ENCODE results near the gene DGKK.

DNA sequence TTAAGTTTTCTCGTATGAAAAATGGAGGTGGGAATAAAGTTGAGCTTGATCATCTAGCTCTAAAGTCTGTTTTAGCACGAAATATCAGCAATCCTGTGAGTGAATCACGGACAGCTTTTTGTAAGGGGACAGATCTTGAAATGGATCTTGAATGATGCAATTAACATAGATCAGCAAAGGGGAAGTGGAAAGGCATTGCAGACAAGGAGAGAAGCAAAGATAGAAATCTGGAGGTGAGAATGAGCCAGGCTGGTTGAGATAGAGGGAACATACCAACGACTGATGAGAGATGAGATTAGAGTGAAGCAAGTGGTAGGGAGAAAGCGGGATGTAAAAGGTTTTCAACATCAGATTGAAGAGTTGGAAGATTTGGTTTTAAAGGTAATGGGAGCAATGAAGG, 4.6 kb upstream of the DGKK start:
- no peak for TF ChIP-seq EZH2 (IDR thresholded peaks at IDR 0.05; ENCODE audit: borderline replicate concordance, low read length)
- TF ChIP-seq, protein P1, sequence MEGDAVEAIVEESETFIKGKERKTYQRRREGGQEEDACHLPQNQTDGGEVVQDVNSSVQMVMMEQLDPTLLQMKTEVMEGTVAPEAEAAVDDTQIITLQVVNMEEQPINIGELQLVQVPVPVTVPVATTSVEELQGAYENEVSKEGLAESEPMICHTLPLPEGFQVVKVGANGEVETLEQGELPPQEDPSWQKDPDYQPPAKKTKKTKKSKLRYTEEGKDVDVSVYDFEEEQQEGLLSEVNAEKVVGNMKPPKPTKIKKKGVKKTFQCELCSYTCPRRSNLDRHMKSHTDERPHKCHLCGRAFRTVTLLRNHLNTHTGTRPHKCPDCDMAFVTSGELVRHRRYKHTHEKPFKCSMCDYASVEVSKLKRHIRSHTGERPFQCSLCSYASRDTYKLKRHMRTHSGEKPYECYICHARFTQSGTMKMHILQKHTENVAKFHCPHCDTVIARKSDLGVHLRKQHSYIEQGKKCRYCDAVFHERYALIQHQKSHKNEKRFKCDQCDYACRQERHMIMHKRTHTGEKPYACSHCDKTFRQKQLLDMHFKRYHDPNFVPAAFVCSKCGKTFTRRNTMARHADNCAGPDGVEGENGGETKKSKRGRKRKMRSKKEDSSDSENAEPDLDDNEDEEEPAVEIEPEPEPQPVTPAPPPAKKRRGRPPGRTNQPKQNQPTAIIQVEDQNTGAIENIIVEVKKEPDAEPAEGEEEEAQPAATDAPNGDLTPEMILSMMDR (IDR thresholded peaks at IDR 0.05; ENCODE audit: low read length): no peak
